GM18517 (cell line): ENCODE results near the gene SLC66A1.

Experiments
- ATAC-seq: cut with Tn5 transposase; IDR thresholded peaks from one replicate; pipeline ENCODE4 v1.9.1; 2021; ENCODE audit warnings: mild to moderate bottlenecking, moderate library complexity; ENCODE audit not compliant: unreplicated experiment

Gene SLC66A1

DNA sequence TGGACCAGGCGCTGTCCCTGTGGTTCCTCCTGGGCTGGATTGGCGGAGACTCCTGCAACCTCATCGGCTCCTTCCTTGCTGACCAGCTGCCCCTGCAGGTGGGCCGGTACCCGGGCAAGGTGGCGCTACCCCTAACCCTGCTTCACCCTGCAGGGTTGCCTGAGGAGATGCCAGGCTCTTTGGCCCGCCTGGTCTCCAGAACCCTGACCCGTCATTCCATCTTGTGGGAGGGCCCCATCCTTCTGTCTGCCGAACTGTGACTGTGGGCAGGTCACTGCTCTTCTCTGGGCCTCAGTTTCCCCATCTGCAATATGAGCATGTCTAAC lies 12.5 kb downstream of the SLC66A1 start:
- no peak for ATAC-seq

DNA sequence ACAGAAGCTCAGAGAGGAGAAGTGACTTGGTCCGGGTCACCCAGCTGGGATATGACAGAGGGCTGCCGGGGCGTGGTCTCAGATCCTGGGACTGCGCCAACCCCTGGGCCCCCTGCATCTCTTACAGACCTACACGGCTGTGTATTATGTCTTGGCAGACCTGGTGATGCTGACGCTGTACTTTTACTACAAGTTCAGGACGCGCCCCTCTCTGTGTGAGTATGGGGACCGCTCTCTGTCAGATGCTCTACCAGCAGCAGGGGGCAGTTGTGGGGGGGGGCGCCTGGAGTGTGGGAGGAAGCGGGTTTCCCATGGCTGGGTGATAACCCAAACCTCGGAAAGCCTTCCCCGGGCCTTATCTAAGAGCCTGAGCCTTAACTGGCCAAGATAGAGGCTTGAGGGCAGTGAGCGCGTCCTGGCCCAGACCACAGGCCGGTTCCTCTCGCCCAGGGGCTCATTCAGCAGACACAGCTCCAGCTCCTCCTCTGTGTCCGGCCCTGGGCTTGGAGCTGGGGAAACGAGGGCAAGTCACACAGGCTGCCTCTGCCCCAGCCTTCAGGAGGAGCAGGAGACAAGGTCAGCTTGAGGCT lies 13.3 kb downstream of the SLC66A1 start:
- ATAC-seq = no peak

DNA sequence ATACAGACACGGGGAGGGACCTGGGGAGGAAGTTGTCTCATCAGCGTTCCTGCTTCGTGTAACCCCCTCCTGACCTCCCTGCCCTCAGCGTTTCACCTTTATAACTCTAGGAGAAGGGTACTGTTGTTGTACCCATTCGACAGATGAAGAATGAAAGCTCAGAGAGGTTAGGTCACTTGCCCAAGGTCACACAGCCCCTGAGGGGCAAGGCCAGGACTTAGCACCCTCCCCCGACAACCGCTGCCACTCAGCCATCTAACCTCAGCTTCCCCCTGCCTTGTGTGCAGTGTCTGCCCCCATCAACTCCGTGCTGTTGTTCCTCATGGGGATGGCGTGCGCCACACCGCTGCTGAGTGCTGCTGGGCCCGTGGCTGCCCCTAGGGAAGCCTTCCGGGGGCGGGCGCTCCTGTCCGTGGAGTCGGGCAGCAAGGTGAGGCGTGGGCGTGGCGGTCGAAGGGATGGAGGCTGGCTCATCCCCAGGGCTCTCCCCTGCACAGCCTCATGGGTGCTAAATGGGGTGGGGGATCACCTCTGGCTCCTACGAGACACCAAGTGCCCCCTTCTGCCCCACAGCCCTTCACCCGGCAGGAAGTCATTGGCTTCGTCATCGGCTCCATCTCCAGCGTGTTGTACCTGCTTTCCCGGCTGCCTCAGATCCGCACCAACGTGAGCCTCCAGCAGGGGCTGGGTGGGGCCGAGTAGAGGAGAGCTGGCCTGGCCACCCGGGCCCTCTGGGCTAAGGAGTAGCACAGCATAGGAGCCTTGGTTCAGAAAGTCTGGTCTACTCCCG lies 14.0 kb downstream of the SLC66A1 start:
- ATAC-seq = no peak

DNA sequence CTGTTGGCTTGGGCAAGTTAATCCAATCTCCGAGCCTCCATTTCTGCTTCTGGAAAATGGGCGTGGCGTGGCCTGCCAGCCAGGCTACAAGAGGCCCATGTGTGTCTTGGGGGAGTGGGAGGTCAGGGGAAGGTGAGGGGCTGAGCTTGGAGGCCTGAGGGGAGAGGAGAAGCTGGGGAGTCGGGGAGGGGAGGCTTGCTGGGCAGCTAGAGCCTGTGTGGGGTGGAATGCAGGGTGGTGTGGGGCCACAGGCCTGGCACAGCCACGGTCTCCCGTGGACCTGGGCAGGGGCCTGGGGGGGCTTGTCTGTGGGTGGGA lies 14.6 kb downstream of the SLC66A1 start:
- no peak for ATAC-seq

DNA sequence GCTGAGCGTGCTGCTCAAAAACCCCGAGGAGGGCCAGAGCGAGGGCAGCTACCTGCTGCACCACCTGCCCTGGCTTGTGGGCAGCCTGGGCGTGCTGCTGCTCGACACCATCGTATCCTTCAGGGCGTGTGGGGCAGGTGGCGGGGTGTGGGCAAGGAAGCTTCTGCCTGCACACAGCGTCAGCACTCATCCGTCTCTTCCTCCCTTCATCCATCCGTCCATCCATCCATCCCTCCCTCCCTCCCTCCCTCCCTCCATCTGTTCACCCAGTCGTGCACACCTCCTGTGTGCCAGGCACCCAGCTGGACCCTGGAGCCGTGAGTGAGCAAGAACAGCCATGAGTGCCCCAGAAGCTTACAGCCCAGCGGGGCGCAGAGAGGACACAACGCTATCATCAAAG lies 15.2 kb downstream of the SLC66A1 start:
- no peak for ATAC-seq

DNA sequence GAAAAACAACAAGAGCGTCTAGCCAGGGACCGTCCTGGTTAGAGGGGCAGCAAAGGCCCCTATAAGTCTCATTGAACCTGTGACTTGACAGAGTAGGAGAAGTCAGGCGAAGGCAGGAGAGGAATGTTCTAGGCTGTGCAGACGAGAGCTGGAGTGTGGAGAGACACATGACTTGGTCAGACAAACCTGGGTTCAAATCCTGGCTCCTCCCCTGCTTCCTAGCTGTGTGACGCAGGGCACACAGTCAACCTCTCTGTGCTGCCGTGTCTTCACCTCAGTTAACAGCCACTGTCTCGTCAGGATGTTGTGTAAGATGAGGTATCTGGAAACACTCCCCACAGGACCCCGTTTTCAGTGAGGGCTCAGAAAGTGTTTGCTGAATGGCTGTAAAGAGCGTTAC lies 15.6 kb downstream of the SLC66A1 start:
- ATAC-seq = no peak

DNA sequence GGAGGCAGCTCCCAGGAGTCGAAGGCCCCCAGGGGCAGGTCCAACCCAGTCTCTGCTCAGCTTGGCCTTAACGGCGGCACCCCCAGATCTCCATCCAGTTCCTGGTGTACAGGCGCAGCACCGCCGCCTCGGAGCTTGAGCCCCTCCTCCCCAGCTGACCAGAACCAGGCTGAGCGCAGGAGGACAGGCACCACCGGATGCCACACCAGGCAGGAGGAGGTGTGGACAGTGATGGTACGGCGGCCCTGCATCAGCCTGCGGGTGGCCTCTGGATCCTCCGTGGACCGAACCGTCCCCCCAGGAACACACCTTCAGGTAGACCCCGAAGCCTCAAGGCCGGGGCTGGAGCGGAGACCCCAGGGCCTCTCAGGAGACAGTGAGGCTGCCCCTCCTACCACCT lies 16.4 kb downstream of the SLC66A1 start:
- ATAC-seq = no peak

DNA sequence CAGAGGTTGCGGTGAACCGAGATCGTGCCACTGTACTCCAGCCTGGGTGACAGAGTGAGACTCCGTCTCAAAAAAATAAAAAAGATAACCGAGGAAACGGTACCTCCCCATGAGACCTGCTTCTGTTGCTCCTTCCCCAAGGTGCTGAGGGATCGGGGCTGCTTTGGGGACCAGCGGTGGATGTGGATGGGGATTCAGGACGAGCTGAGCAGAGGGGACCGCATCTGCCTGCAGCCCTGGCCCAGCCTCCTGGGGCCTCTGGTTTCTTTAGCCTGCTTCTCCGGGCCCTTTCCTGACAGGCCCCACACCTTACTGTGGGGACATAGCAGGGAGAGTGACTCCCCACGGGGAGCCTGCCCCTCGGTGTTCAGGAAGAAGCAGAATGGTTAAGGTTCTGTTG lies 17.1 kb downstream of the SLC66A1 start:
- no peak for ATAC-seq

DNA sequence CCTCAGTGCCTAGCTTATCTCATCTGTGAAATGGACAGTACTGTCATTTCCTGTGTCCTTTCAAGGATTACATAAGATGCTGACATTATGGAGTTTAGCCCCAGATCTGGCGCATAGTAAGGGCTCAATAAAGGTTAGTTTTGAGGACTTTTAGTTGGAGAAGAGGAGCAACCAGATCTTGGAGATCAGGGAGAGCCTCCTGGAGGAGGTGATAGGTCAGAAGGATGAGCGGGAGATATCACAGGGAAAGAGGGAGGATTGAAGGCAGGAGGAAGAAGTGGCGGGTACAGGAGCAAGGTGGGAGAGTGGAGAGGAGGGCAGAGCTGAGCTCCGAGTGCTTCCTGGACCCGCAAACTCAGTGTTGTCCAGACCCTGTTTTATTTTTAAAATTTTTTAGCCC lies 17.5 kb downstream of the SLC66A1 start:
- no peak for ATAC-seq

DNA sequence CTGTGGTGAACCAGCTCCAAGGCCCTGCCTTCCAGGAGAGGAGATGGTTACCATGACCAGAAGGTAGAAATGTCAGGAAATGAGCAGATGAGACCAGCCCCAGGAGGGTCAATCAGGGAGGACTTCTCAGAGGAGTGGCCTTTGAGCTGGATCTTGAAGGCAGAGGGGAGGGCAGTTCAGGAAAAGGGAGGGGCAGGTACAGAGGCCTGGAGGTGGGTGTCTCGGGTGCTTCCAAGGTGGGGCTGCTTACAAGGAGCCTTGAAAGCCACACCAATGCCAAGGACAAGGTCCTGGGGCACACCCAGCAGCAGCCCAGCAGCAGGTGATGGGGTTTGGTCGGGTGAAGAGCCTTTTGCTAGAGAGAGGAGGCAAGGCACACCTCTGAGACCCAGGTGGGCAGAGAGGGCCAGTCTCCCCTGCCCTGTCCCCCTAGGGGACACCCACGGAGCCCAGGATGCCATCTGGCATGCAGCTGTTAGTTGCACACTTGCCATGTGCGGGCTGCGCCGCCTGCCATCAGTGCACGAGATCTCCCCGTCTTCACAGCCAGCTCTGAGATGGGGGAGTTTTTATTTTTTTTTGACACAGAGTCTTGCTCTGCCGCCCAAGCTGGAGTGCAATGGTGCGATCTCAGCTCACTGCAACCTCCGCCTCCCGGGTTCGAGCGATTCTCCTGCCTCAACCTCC lies 18.5 kb downstream of the SLC66A1 start:
- no peak for ATAC-seq

DNA sequence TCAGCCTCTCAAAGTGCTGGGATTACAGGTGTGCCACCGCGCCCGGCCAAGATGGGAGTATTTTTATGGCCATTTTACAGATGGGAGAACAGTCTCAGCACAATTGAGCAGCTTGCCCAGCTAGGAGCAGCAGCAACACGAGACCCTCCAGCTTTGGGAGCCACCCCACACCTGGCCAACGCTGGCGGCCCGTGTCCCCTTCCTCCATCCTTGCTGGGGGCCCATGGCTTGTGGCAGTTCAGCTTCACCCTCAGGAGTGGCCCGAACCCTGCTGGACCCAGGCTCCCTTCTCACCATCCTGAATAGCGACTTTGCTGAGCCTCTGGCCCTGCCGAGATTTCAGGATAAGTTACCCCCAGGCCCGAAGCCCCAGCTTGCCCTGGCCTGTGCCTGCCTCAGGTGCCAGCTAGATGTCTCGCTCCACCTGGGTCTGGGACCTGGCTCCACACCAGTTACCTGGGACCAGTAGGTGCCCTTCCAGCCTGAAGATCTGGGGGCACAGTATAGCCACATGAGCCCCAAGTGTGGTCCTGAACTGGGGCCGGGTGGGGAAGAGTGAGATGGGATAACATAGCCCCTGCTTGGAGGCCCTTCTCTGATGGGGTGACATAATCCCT lies 19.2 kb downstream of the SLC66A1 start:
- no peak for ATAC-seq

DNA sequence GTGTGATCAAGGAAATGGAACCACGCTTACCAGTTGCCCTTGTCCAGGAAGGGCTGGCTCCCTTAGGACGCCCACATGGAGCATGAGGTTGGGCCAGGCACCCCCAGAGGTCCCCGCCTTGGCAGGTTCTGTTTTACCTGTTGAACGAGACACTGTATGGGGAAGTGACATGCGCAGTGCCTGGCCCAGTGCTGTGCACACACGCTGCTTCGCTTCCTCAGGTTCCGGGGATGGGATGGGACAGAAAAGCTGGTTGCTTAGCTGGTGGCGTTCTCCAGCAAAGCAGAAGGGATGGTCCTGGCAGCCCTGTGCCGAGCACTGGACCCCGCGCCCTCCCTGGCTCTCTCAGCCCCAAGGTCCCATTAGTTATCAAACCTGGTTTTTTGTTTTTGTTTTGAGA lies 20.7 kb downstream of the SLC66A1 start:
- no peak for ATAC-seq

DNA sequence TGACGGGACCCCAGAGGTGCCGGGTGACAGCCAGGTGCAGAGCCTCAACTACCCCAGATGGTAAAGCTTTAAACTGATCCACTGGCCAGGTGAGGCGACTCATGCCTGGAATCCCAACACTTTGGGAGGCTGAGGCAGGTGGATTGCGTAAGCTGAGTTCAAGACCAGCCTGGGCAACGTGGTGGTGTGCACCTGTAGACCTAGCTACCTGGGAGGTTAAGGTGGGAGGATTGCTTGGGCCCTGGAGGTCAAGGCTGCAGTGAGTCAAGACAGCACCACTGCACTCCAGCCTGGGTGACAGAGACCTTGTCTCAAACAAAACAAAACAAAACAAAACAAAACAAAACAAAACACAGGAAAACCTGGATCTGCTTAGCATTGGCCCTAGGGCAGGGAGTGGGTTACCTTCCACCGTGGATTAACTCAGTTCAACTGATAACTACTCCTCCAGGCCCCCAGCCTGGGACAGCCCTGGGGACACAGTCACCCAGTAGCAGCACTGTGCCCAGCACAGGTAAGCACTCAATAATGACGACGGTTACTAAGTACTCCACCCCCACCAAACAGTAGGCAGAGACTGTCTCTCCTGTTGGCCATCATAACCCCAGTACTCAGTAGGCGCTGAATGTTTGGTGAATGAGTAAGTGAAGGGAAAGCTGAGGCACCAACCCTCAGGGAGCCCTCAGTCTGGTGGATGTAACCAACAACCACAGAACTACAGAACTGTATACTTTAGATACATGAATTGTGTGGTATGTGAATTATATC lies 21.6 kb downstream of the SLC66A1 start:
- ATAC-seq = no peak

DNA sequence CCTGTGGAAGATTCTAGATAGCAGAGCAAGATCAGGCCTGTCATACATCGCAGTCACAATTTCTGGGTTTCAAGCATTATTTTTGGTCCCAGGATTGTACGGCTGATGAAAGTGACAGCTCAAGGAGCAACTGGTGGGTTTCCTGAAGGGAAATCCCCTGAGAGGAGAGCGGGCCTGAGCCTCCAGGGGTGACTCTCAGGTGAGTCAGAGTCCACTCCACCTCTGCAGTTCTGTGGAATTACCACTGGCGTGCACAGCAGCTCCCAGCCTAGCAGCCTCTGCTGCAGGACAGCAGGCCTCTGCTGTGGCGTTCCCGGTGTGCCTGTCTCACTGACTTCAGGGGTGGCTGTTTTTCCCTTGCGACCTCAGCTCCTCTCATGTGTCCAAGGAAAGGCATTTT lies 24.4 kb downstream of the SLC66A1 start:
- ATAC-seq = no peak

DNA sequence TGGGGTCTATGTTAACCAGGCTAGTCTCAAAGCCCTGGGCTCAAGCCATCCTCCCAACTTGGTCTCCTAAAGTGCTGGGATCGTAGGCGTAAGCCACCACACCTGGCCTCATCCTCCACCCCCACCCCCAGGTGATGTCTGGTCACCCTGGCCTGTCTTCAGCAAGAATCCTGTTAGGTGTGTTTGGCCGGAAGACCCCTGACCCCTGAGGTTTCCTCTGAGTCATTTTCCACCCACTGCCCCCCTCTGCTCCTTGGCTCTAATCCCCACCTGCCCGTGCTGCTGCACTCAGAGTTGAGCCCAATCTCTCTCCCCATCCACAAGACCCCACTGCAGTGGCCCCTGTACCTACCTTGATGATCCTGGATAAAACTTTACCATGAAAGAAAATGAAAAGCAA lies 25.2 kb downstream of the SLC66A1 start:
- no peak for ATAC-seq

DNA sequence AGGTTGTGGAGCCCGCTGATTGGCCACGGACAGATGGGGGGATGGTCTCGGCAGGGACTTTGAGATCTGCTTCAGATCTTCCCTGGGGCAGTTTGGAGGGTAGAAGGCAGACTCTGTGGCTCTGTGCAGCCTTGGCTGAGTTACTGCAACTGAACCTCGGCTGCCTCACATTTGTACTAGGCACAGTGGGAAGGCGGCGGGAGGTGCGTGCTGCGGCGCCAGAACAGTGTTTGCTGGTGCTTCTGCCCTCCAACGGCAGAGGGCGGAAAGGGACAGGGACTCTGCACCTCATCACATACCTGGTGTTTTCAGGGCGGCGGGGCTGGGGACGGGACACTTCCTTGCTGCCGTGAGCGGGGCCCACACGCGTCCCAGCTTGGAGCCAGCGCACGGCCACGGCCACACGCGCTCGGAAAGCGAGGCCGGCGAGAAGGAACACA lies 26.2 kb downstream of the SLC66A1 start:
- ATAC-seq = no peak

DNA sequence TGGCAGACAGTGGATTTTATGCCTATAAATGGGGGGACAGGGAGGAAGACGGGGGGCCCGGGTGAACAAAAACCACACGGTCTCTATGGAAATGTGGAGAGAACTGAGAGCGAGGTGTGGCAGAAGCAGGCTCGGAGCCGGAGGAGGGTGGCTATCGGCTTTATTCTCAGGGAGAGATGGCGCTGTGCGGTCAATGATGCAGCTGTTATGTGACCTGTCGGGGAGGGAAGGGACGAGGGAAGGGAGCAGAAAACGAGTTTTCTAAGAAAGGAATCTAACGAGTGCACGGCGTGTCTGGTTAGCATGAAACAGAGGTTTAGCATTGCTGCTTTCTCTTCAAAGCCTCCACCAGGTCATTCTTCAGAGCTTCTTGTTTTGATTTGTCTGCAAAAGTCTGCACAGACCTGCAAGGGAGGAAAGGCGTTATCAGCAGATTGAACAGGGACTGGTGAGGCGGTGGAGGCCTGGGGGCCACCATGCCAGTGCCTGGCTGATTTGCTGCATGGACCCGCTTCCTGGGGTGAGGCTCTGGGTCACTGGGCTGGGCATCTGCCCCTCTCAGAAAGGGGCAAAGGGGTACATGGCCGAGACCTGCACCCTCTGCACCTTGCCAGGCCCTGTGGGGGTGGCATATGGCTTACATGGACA lies 27.2 kb downstream of the SLC66A1 start:
- no peak for ATAC-seq

DNA sequence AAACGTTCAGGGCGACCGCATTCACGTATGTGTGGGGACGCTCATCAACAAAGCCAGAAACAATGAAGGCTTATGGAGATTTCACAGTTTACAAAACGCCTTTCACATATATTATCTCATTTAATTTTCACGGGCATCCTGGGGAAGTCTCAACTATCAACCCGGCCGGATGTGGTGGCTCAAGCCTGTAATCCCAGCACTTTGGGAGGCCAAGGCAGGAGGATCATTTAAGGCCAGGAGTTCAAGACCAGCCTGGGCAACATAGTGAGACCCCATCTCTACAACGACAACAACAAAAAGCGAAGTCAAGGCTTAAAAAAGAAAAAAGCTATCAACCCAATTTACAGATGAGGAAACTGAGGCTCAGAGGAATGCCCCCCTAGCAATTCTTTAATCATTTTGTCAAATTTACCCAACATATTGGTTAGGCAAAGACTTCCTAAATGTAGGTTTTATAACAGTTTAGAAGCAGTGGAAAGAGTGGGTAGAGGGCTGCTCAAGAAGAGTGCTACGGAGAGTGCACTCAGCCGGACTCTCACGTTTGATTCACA lies 28.3 kb downstream of the SLC66A1 start:
- no peak for ATAC-seq

DNA sequence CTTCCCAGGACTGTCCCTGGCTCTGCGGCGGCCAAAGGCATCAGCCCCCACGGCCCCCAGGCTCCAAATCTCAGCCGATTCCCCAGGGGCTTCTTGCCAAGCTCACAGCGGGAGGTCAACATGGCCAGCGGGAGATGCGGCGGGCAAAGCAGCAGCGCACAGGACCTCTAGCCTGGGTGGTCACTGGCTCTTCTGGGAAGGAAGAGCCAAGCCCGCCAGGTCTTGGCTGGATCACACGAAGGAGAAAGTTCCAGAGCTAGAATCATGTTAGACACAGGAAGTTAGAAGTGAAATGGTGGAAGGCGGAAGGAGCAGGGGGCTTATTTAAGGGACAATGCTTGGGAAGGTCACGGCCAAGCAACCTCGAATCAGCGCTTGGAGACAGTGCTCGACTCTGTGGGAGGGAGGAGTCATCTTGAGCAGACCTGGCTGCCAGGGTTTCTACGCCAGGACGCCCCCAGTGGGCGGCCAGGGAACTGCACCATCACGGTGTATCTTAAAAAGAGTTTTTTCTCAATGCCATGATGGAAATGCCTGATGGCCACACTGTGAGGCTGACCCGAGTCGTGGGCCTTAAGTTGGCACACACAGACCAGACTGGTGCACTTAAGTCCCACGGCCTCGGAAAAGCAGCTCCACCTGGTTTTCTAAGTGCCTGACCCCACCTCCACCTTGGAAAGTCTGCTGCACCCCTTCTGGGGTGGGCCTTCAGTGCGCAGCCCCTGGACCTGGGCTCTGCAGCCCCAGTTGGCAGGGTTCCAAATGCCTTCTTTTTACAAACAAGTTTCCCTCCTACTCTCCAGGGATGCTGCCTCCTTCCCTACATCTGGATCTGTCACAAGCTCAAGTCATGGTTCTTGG lies 29.3 kb downstream of the SLC66A1 start:
- no peak for ATAC-seq
